GM12891 (cell line): ENCODE measurements around the gene IFI44.

Experiments used
- PAX5 ChIP-seq: IDR thresholded peaks from 2 replicates; pipeline ENCODE4 v1.6.1; 2011; ENCODE audit warnings: low read length, moderate library complexity, mild to moderate bottlenecking; ENCODE audit not compliant: insufficient read depth, severe bottlenecking
- POLR2A ChIP-seq: IDR thresholded peaks from 2 replicates; pipeline ENCODE4 v1.6.1; 2011; ENCODE audit warnings: low read depth, low read length, control low read depth
- POLR2AphosphoS5 ChIP-seq: IDR thresholded peaks from 2 replicates; pipeline ENCODE4 v1.6.1; 2011; ENCODE audit warnings: low read depth, low read length, control low read depth
- SPI1 ChIP-seq: IDR thresholded peaks from 2 replicates; pipeline ENCODE4 v1.6.1; 2011; ENCODE audit warnings: low read depth, low read length, control low read depth
- TAF1 ChIP-seq: IDR thresholded peaks from 2 replicates; pipeline ENCODE4 v1.6.1; 2011; ENCODE audit warnings: low read depth, low read length, control low read depth

DNA sequence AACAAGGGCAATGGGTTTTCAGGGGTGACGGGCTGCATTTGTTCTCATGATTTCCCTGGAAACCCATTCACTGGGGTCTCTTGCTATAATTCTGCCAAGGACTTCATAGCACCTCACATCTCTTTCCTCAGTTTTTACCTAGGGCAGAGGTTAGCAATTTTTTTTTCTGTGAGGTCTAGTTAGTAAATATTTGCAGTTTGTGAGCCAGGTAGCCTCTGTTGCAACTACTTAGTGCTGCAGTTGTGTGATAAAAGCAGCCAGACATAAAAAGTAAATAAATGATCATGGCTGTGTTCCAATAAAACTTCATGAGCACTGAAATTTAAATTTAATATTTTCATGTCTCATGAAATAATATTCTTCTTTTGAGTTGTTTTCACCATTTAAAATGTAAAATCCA is 37.7 kb downstream of the IFI44 start:
- TF ChIP-seq POLR2A (no peak), POLR2AphosphoS5 (no peak), TAF1 (no peak), SPI1 (no peak), PAX5 (no peak)
